Mesenchymal stem cell (in vitro differentiated cells and primary cell): ENCODE results near the gene APBB1.

Experiments used
- DNase-seq: peaks from one replicate; pipeline ENCODE4 v3.0.0-alpha.2; 2013
- H2AFZ ChIP-seq: one replicate; pipeline ENCODE4 v1.6.1; 2013; ENCODE audit warnings: low read depth, mild to moderate bottlenecking, control low read depth, inconsistent platforms, low read length, moderate library complexity
- H2AK5ac ChIP-seq: 2 replicates; pipeline ENCODE4 v1.6.1; 2013; ENCODE audit warnings: low read length, moderate library complexity, mild to moderate bottlenecking, inconsistent platforms; ENCODE audit not compliant: severe bottlenecking
- H2BK120ac ChIP-seq: one replicate; pipeline ENCODE4 v1.6.1; 2013; ENCODE audit warnings: low read depth, mild to moderate bottlenecking, inconsistent platforms, low read length, moderate library complexity
- H2BK12ac ChIP-seq, 2 experiments: one replicate each; pipeline ENCODE4 v1.6.1; 2013; ENCODE audit warnings: inconsistent platforms in 2 of 2, low read length in 2 of 2, mild to moderate bottlenecking in 2 of 2, moderate library complexity in 2 of 2, control low read depth in 1 of 2
- H2BK15ac ChIP-seq: one replicate; pipeline ENCODE4 v1.6.1; 2013; ENCODE audit warnings: mild to moderate bottlenecking, low read depth, inconsistent platforms; ENCODE audit not compliant: poor library complexity, severe bottlenecking
- H2BK5ac ChIP-seq: 2 replicates; pipeline ENCODE4 v1.6.1; 2013; ENCODE audit warnings: low read depth, mild to moderate bottlenecking, low read length, control low read depth, inconsistent platforms; ENCODE audit not compliant: poor library complexity, severe bottlenecking
- H3K14ac ChIP-seq, 2 experiments: one replicate each; pipeline ENCODE4 v1.6.1; 2013; ENCODE audit warnings: inconsistent platforms in 2 of 2, low read length in 2 of 2, control low read depth in 1 of 2, mild to moderate bottlenecking in 1 of 2, moderate library complexity in 1 of 2
- H3K18ac ChIP-seq, 2 experiments: one replicate each; pipeline ENCODE4 v1.6.1; 2013; ENCODE audit warnings: inconsistent platforms in 2 of 2, low read length in 2 of 2, control low read depth in 1 of 2, low read depth in 1 of 2, mild to moderate bottlenecking in 1 of 2
- H3K23ac ChIP-seq, 2 experiments: one replicate each; pipeline ENCODE4 v1.6.1; 2013; ENCODE audit warnings: inconsistent platforms in 2 of 2, low read length in 2 of 2, mild to moderate bottlenecking in 2 of 2, moderate library complexity in 2 of 2, control low read depth in 1 of 2
- H3K27ac ChIP-seq: 2 replicates; pipeline ENCODE4 v1.5.1; 2013; ENCODE audit warnings: mild to moderate bottlenecking, moderate library complexity, low read length, control low read depth, inconsistent platforms; ENCODE audit not compliant: poor library complexity, severe bottlenecking
- H3K27me3 ChIP-seq, 2 experiments: 2 replicates each; pipeline versions ENCODE4 v1.6.1 to v1.7.0; 2013; ENCODE audit warnings: low read length in 2 of 2, mild to moderate bottlenecking in 2 of 2, moderate library complexity in 2 of 2, control low read depth in 1 of 2, inconsistent platforms in 1 of 2; ENCODE audit not compliant: control insufficient read depth in 1 of 2, insufficient read depth in 1 of 2
- H3K36me3 ChIP-seq, 2 experiments: 2 replicates each; pipeline versions ENCODE4 v1.6.1 to v1.7.0; 2013; ENCODE audit warnings: low read length in 2 of 2, control low read depth in 1 of 2, inconsistent platforms in 1 of 2, low read depth in 1 of 2, mild to moderate bottlenecking in 1 of 2; ENCODE audit not compliant: insufficient read depth in 2 of 2, control insufficient read depth in 1 of 2
- H3K4ac ChIP-seq, 2 experiments: one replicate each; pipeline ENCODE4 v1.6.1; 2013; ENCODE audit warnings: inconsistent platforms in 2 of 2, low read length in 2 of 2, mild to moderate bottlenecking in 2 of 2, moderate library complexity in 2 of 2, control low read depth in 1 of 2, low read depth in 1 of 2
- H3K4me1 ChIP-seq: 2 replicates; pipeline ENCODE4 v1.6.1; 2013; ENCODE audit warnings: low read depth, low read length, control low read depth; ENCODE audit not compliant: control insufficient read depth, insufficient read depth
- H3K4me2 ChIP-seq: 2 replicates; pipeline ENCODE4 v1.6.1; 2013; ENCODE audit warnings: low read length, mild to moderate bottlenecking, inconsistent platforms; ENCODE audit not compliant: poor library complexity, severe bottlenecking
- H3K4me3 ChIP-seq, 2 experiments: 2 replicates each; pipeline versions ENCODE4 v1.5.1 to v1.7.0; 2013; ENCODE audit warnings: low read length in 2 of 2, mild to moderate bottlenecking in 2 of 2, control low read depth in 1 of 2, low read depth in 1 of 2; ENCODE audit not compliant: insufficient read depth in 1 of 2
- H3K79me1 ChIP-seq: replicated peaks from 2 replicates; pipeline ENCODE4 v1.6.1; 2013; ENCODE audit warnings: mild to moderate bottlenecking, control low read depth, low read length, inconsistent platforms; ENCODE audit not compliant: poor library complexity, severe bottlenecking
- H3K9ac ChIP-seq: 2 replicates; pipeline ENCODE4 v1.7.0; 2013; ENCODE audit warnings: mild to moderate bottlenecking, low read length, moderate library complexity
- H3K9me3 ChIP-seq: 2 replicates; pipeline ENCODE4 v1.7.0; 2013; ENCODE audit warnings: mild to moderate bottlenecking, low read length; ENCODE audit not compliant: control insufficient read depth
- H4K8ac ChIP-seq: one replicate; pipeline ENCODE4 v1.6.1; 2013; ENCODE audit warnings: inconsistent platforms, mild to moderate bottlenecking, low read length, moderate library complexity
- H4K91ac ChIP-seq: one replicate; pipeline ENCODE4 v1.6.1; 2013; ENCODE audit warnings: mild to moderate bottlenecking, low read length, inconsistent platforms
- WGBS: methylation state at CpG from one replicate; pipeline ENCODE4 v1.1.7; 2013; ENCODE audit warnings: mixed read lengths; 5-methylcytosine and 5-hydroxymethylcytosine counted together

APBB1 gene

GRCh38 chr11:6417907-6418556 is 862 bp downstream of the APBB1 start:
- 53% methylated on average over 7 of the region's 7 CpGs for WGBS
- no peak overlapping the region for H2BK15ac ChIP-seq
- no peak overlapping the region for H2BK120ac ChIP-seq
- no peaks in the 10 kb centered on the region for H3K36me3 ChIP-seq
- peaks cover 0 to 9% of the 10 kb centered on the region in 2 experiments for H3K27me3 ChIP-seq
- peaks cover 6% of the 10 kb centered on the region for H3K4me1 ChIP-seq
- no peak overlapping the region for H2BK12ac ChIP-seq
- no peak overlapping the region for H2AFZ ChIP-seq
- H3K23ac ChIP-seq, result peak overlapping the region in 1 of 2 experiments; percentile 26
- H3K4me2 ChIP-seq, result peak overlapping the region; percentile 77
- no peak overlapping the region for H2BK5ac ChIP-seq
- no peak for DNase-seq
- H3K18ac ChIP-seq, result peak overlapping the region in 1 of 2 experiments; percentile 98
- peak overlapping the region; percentile 12 for H3K27ac ChIP-seq
- H3K4ac ChIP-seq, result peak overlapping the region; percentile 26 to 42
- H3K9ac ChIP-seq, result peak overlapping the region; percentile 90
- H3K79me1 ChIP-seq, result peaks cover 22% of the 10 kb centered on the region
- no peak overlapping the region for H4K8ac ChIP-seq
- H3K4me3 ChIP-seq, result peak overlapping the region; percentile 80 to 98
- H2AK5ac ChIP-seq, result no peak overlapping the region
- no peaks in the 10 kb centered on the region for H3K9me3 ChIP-seq
- no peak overlapping the region for H4K91ac ChIP-seq
- no peak overlapping the region for H3K14ac ChIP-seq

GRCh38 chr11:6415797-6416196 is 3.1 kb downstream of the APBB1 start:
- no peak overlapping the region for H4K91ac ChIP-seq
- peaks cover 6% of the 10 kb centered on the region for H3K4me1 ChIP-seq
- H3K9me3 ChIP-seq, result no peaks in the 10 kb centered on the region
- peaks cover 6 to 8% of the 10 kb centered on the region in 2 experiments for H3K36me3 ChIP-seq
- no peak overlapping the region for H3K18ac ChIP-seq
- no peak overlapping the region for H3K14ac ChIP-seq
- H3K4ac ChIP-seq, result no peak overlapping the region
- 91% methylated on average over 6 of the region's 6 CpGs for WGBS
- no peak overlapping the region for H3K4me3 ChIP-seq
- H2AK5ac ChIP-seq, result no peak overlapping the region
- no peak overlapping the region for H3K4me2 ChIP-seq
- H2BK120ac ChIP-seq, result no peak overlapping the region
- no peak overlapping the region for H2BK5ac ChIP-seq
- no peak for DNase-seq
- H3K27ac ChIP-seq, result no peak overlapping the region
- no peak overlapping the region for H3K9ac ChIP-seq
- peaks cover 39% of the 10 kb centered on the region for H3K79me1 ChIP-seq
- H2BK12ac ChIP-seq, result no peak overlapping the region
- H3K27me3 ChIP-seq, result no peaks in the 10 kb centered on the region
- no peak overlapping the region for H2BK15ac ChIP-seq
- H3K23ac ChIP-seq, result no peak overlapping the region
- no peak overlapping the region for H4K8ac ChIP-seq
- H2AFZ ChIP-seq, result no peak overlapping the region

- H3K23ac ChIP-seq, result no peak overlapping the region
- no peak overlapping the region for H3K9ac ChIP-seq
- H3K79me1 ChIP-seq, result peaks cover 41% of the 10 kb centered on the region
- no peak overlapping the region for H2AFZ ChIP-seq
- no peaks in the 10 kb centered on the region for H3K9me3 ChIP-seq
- H3K4me2 ChIP-seq, result no peak overlapping the region
- H3K18ac ChIP-seq, result no peak overlapping the region
- H3K4me3 ChIP-seq, result no peak overlapping the region
- H2BK120ac ChIP-seq, result no peak overlapping the region
- peaks cover 4% of the 10 kb centered on the region for H3K4me1 ChIP-seq
- no peak overlapping the region for H4K8ac ChIP-seq
- H2BK5ac ChIP-seq, result no peak overlapping the region
- H3K27ac ChIP-seq, result no peak overlapping the region
- no peak overlapping the region for H2BK15ac ChIP-seq
- H2BK12ac ChIP-seq, result peak overlapping the region in 1 of 2 experiments; percentile 23
- H3K36me3 ChIP-seq, result peaks cover 15 to 17% of the 10 kb centered on the region in 2 experiments
- no peaks in the 10 kb centered on the region for H3K27me3 ChIP-seq
- no peak for DNase-seq
- no peak overlapping the region for H4K91ac ChIP-seq
- H3K4ac ChIP-seq, result no peak overlapping the region
- 97% methylated on average over 2 of the region's 3 CpGs for WGBS
- H2AK5ac ChIP-seq, result no peak overlapping the region
- H3K14ac ChIP-seq, result no peak overlapping the region
Measured at GRCh38 chr11:6414874-6415328, 4.0 kb downstream of the APBB1 start.

- Histone ChIP-seq H4K91ac (no peak overlapping the region), H3K4ac (no peak overlapping the region), H3K4me2 (no peak overlapping the region), H3K23ac (no peak overlapping the region), H2AK5ac (no peak overlapping the region), H3K36me3 (peaks cover 19 to 24% of the 10 kb centered on the region in 2 experiments), H2BK12ac (no peak overlapping the region), H3K27me3 (no peaks in the 10 kb centered on the region), H3K4me1 (peaks cover 3% of the 10 kb centered on the region), H3K9ac (no peak overlapping the region), H3K18ac (no peak overlapping the region), H2BK5ac (no peak overlapping the region), H4K8ac (no peak overlapping the region), H3K9me3 (no peaks in the 10 kb centered on the region), H3K4me3 (no peak overlapping the region), H3K14ac (no peak overlapping the region), H3K79me1 (peaks cover 45% of the 10 kb centered on the region), H3K27ac (no peak overlapping the region), H2BK15ac (no peak overlapping the region), H2AFZ (no peak overlapping the region), H2BK120ac (no peak overlapping the region)
- DNase-seq, result no peak
- 89% methylated on average over 12 of the region's 12 CpGs for WGBS
Measured at GRCh38 chr11:6413791-6414201, 5.1 kb downstream of the APBB1 start.
